Neuron (in vitro differentiated cells): ENCODE measurements around the gene LPAR5.

ENCODE experiments used
- H2AFZ ChIP-seq: one replicate; pipeline ENCODE4 v1.6.1; 2013; ENCODE audit warnings: low read depth, mild to moderate bottlenecking, inconsistent platforms, low read length, moderate library complexity
- H3K27me3 ChIP-seq: one replicate; pipeline ENCODE4 v1.6.1; 2013; ENCODE audit warnings: low read length; ENCODE audit not compliant: insufficient read depth
- H3K36me3 ChIP-seq: one replicate; pipeline ENCODE4 v1.6.1; 2013; ENCODE audit warnings: low read length; ENCODE audit not compliant: insufficient read depth
- H3K4me1 ChIP-seq: one replicate; pipeline ENCODE4 v1.6.1; 2013; ENCODE audit warnings: low read length; ENCODE audit not compliant: insufficient read depth
- H3K4me3 ChIP-seq: 2 replicates; pipeline ENCODE4 v1.5.1; 2013; ENCODE audit warnings: mild to moderate bottlenecking, low read length, moderate library complexity
- H3K9me3 ChIP-seq: one replicate; pipeline ENCODE4 v1.6.1; 2013; ENCODE audit warnings: low read length

LPAR5 gene

GRCh38 chr12:6635856-6636531 lies at the start of gene LPAR5:
LPAR5 (minus strand) TSS chr12:6635959; CDS start chr12:6621248, 14,711 bp downstream.
- peaks cover 10% of the 10 kb centered on the region for H3K4me1 ChIP-seq
- H3K36me3 ChIP-seq = no peaks in the 10 kb centered on the region
- no peak within 1 kb of the TSS for H3K4me3 ChIP-seq
- no peak within 1 kb of the TSS for H2AFZ ChIP-seq
- no peaks in the 10 kb centered on the region for H3K27me3 ChIP-seq
- H3K9me3 ChIP-seq = no peaks in the 10 kb centered on the region

GRCh38 chr12:6684609-6685008 lies 48.9 kb upstream of the LPAR5 start:
- no peak overlapping the region for H3K4me3 ChIP-seq
- H3K4me1 ChIP-seq = peaks cover 18% of the 10 kb centered on the region
- no peaks in the 10 kb centered on the region for H3K27me3 ChIP-seq
- H2AFZ ChIP-seq = no peak overlapping the region
- no peaks in the 10 kb centered on the region for H3K9me3 ChIP-seq
- H3K36me3 ChIP-seq = peaks cover 34% of the 10 kb centered on the region

- Histone ChIP-seq H2AFZ (no peak overlapping the region), H3K4me1 (no peaks in the 10 kb centered on the region), H3K9me3 (no peaks in the 10 kb centered on the region), H3K36me3 (peaks cover 84% of the 10 kb centered on the region), H3K4me3 (no peak overlapping the region), H3K27me3 (no peaks in the 10 kb centered on the region)
These were observed 41.2 kb upstream of the LPAR5 start for GRCh38 chr12:6676962-6677361.

- no peaks in the 10 kb centered on the region for H3K27me3 ChIP-seq
- no peak overlapping the region for H2AFZ ChIP-seq
- no peaks in the 10 kb centered on the region for H3K9me3 ChIP-seq
- H3K4me1 ChIP-seq = no peaks in the 10 kb centered on the region
- no peak overlapping the region for H3K4me3 ChIP-seq
- peaks cover 93% of the 10 kb centered on the region for H3K36me3 ChIP-seq
These were observed 36.4 kb upstream of the LPAR5 start for GRCh38 chr12:6672143-6672542.

GRCh38 chr12:6667559-6668210 lies 31.9 kb upstream of the LPAR5 start:
- Histone ChIP-seq H2AFZ (no peak overlapping the region), H3K9me3 (no peaks in the 10 kb centered on the region), H3K27me3 (no peaks in the 10 kb centered on the region), H3K4me3 (no peak overlapping the region), H3K36me3 (peaks cover 62% of the 10 kb centered on the region), H3K4me1 (peaks cover 4% of the 10 kb centered on the region)

GRCh38 chr12:6666211-6666610 lies 30.5 kb upstream of the LPAR5 start:
- Histone ChIP-seq H3K4me3 (no peak overlapping the region), H3K9me3 (no peaks in the 10 kb centered on the region), H3K27me3 (no peaks in the 10 kb centered on the region), H3K36me3 (peaks cover 47% of the 10 kb centered on the region), H3K4me1 (peaks cover 13% of the 10 kb centered on the region), H2AFZ (no peak overlapping the region)

GRCh38 chr12:6664902-6665301 lies 29.1 kb upstream of the LPAR5 start:
- H3K36me3 ChIP-seq = peaks cover 34% of the 10 kb centered on the region
- no peaks in the 10 kb centered on the region for H3K9me3 ChIP-seq
- H3K27me3 ChIP-seq = no peaks in the 10 kb centered on the region
- H2AFZ ChIP-seq = no peak overlapping the region
- peaks cover 13% of the 10 kb centered on the region for H3K4me1 ChIP-seq
- H3K4me3 ChIP-seq = no peak overlapping the region

- H3K36me3 ChIP-seq = peaks cover 20% of the 10 kb centered on the region
- peak within 1 kb of the TSS; percentile 72 for H3K4me3 ChIP-seq
- no peaks in the 10 kb centered on the region for H3K27me3 ChIP-seq
- H2AFZ ChIP-seq = peak within 1 kb of the TSS; percentile 89
- H3K9me3 ChIP-seq = no peaks in the 10 kb centered on the region
- H3K4me1 ChIP-seq = peaks cover 13% of the 10 kb centered on the region
These were observed 27.4 kb upstream of the LPAR5 start, which contains the start of gene ING4 for GRCh38 chr12:6662906-6663742. ING4 (minus strand) TSS chr12:6663119; CDS start chr12:6663101, 18 bp downstream.

- H3K9me3 ChIP-seq = no peaks in the 10 kb centered on the region
- H3K27me3 ChIP-seq = no peaks in the 10 kb centered on the region
- peaks cover 14% of the 10 kb centered on the region for H3K36me3 ChIP-seq
- peak overlapping the region; percentile 72 for H3K4me3 ChIP-seq
- H2AFZ ChIP-seq = peak overlapping the region; percentile 0
- H3K4me1 ChIP-seq = peaks cover 13% of the 10 kb centered on the region
These were observed 26.8 kb upstream of the LPAR5 start for GRCh38 chr12:6662602-6662905.

- Histone ChIP-seq H3K36me3 (peaks cover 61% of the 10 kb centered on the region), H3K4me3 (no peak overlapping the region), H3K27me3 (no peaks in the 10 kb centered on the region), H3K4me1 (no peaks in the 10 kb centered on the region), H2AFZ (no peak overlapping the region), H3K9me3 (no peaks in the 10 kb centered on the region)
These were observed 18.2 kb upstream of the LPAR5 start for GRCh38 chr12:6653987-6654386.

GRCh38 chr12:6653342-6653741 lies 17.6 kb upstream of the LPAR5 start:
- Histone ChIP-seq H3K4me3 (no peak overlapping the region), H3K27me3 (no peaks in the 10 kb centered on the region), H2AFZ (no peak overlapping the region), H3K4me1 (no peaks in the 10 kb centered on the region), H3K36me3 (peaks cover 65% of the 10 kb centered on the region), H3K9me3 (no peaks in the 10 kb centered on the region)

GRCh38 chr12:6652391-6652790 lies 16.6 kb upstream of the LPAR5 start:
- Histone ChIP-seq H3K4me1 (no peaks in the 10 kb centered on the region), H3K9me3 (peaks cover 4% of the 10 kb centered on the region), H3K36me3 (peaks cover 70% of the 10 kb centered on the region), H3K27me3 (no peaks in the 10 kb centered on the region), H3K4me3 (no peak overlapping the region), H2AFZ (no peak overlapping the region)

- Histone ChIP-seq H3K9me3 (peaks cover 11% of the 10 kb centered on the region), H3K4me3 (no peak overlapping the region), H3K27me3 (no peaks in the 10 kb centered on the region), H3K36me3 (peaks cover 70% of the 10 kb centered on the region), H2AFZ (no peak overlapping the region), H3K4me1 (no peaks in the 10 kb centered on the region)
These were observed 15.1 kb upstream of the LPAR5 start for GRCh38 chr12:6650832-6651231.
